A549 (cell line): ENCODE results near the gene RNF34. TPM values are rescaled to one million over a fixed set of nuclear protein-coding genes. Genes with fewer than 3 reads are reported as not detected.
A peak's percentile ranks its signal among the peaks of the same experiment; 100 is the strongest.
"Not testable (repeated sequence)": the region's sequence is repeated elsewhere in the genome, so short reads cannot be mapped to it uniquely, and the experiment has no call there.

Source experiments
- ATAC-seq, 2 experiments: fragments of 200-7000 bp in 1 of 2; fragments of >200 bp in 1 of 2; cut with Nextera tagmentation in 1 of 2; cut with Tn5 transposase in 1 of 2; 3 replicates each; pipeline versions ENCODE4 v1.8.0 to v1.9.1; 2018 to 2020; ENCODE audit warnings: mild to moderate bottlenecking in 1 of 2, moderate library complexity in 1 of 2
- CTCF ChIA-PET: fragments of 300-600 bp; sonication (Branson Sonifier 250); formaldehyde crosslinking; extraction: SDS; loops from one replicate; lab custom pipeline; 2021; ENCODE audit warnings: antibody characterized with exemption, inconsistent platforms; lab: Yijun Ruan, JAX
- POLR2A ChIA-PET: fragments of 350-600 bp; formaldehyde crosslinking; extraction: SDS; loops from one replicate; lab custom pipeline; 2021; ENCODE audit warnings: antibody characterized with exemption, inconsistent platforms; lab: Yijun Ruan, JAX
- DNase-seq, 2 experiments: peaks; one replicate each; pipeline versions ENCODE4 v3.0.0 to v3.0.0-alpha.2; 2011 to 2016; ENCODE audit warnings: low read depth in 1 of 2, low spot score in 1 of 2
- FAIRE-seq: peaks from 2 replicates; lab custom pipeline; 2011; peaks lifted over from hg19 to GRCh38; lab: Jason Lieb, UNC
- H3K27ac ChIP-seq, 2 experiments: fragments of >200 bp; sonication (Bioruptor Twin); formaldehyde crosslinking; 3 replicates each; pipeline ENCODE4 v1.5.1; 2016 to 2017
- H3K4me1 ChIP-seq: fragments of >200 bp; sonication (Bioruptor Twin); formaldehyde crosslinking; 3 replicates; pipeline ENCODE4 v1.6.1; 2016
- H3K4me2 ChIP-seq: fragments of >200 bp; sonication (Bioruptor Twin); formaldehyde crosslinking; 3 replicates; pipeline ENCODE4 v1.6.1; 2016
- H3K4me3 ChIP-seq: fragments of >200 bp; sonication (Bioruptor Twin); formaldehyde crosslinking; 3 replicates; pipeline ENCODE4 v1.5.1; 2016
- H3K9me3 ChIP-seq: fragments of >200 bp; sonication (Bioruptor Twin); formaldehyde crosslinking; 3 replicates; pipeline ENCODE4 v1.6.1; 2016
- CBX2 ChIP-seq: fragments of 200-600 bp; sonication (generic); IDR thresholded peaks from 2 replicates; pipeline ENCODE4 v1.6.1; 2016; ENCODE audit warnings: low read depth, mild to moderate bottlenecking, borderline replicate concordance
- CTCF ChIP-seq: fragments of >200 bp; sonication (Bioruptor Twin); formaldehyde crosslinking; IDR thresholded peaks from 3 replicates; pipeline ENCODE4 v1.5.1; 2016
- ESRRA ChIP-seq: fragments of 150-350 bp; IDR thresholded peaks from 2 replicates; pipeline ENCODE4 v1.6.1; 2014; ENCODE audit warnings: mild to moderate bottlenecking, low read length, borderline replicate concordance
- HES2 ChIP-seq: fragments of >200 bp; sonication (Bioruptor Twin); formaldehyde crosslinking; IDR thresholded peaks from 2 replicates; pipeline ENCODE4 v1.6.1; 2016
- KDM1A ChIP-seq: fragments of 200-600 bp; sonication (generic); IDR thresholded peaks from 2 replicates; pipeline ENCODE4 v1.6.1; 2016; ENCODE audit warnings: low read depth, mild to moderate bottlenecking
- MAFK ChIP-seq: fragments of 450-650 bp; IDR thresholded peaks from 2 replicates; pipeline ENCODE4 v1.6.1; 2014; ENCODE audit not compliant: partially characterized antibody
- MAX ChIP-seq: IDR thresholded peaks from 2 replicates; pipeline ENCODE4 v1.6.1; 2012
- NFE2L2 ChIP-seq: fragments of 150-350 bp; conservative IDR thresholded peaks from 2 replicates; pipeline ENCODE4 v1.6.1; 2014; ENCODE audit warnings: low read length
- POLR2A ChIP-seq: IDR thresholded peaks from 2 replicates; pipeline ENCODE4 v1.6.1; 2012; ENCODE audit warnings: mild to moderate bottlenecking, low read length
- RAD21 ChIP-seq, 2 experiments: fragments of >200 bp in 1 of 2; sonication (Bioruptor Twin) in 1 of 2; formaldehyde crosslinking in 1 of 2; IDR thresholded peaks in 1 of 2; conservative IDR thresholded peaks in 1 of 2; 2 replicates in 1 of 2; 3 replicates in 1 of 2; pipeline ENCODE4 v1.6.1; 2012 to 2018; ENCODE audit warnings: inconsistent platforms in 1 of 2
- RARB ChIP-seq: fragments of 250-450 bp; sonication (Bioruptor Pico); IDR thresholded peaks from 2 replicates; pipeline ENCODE4 v1.8.0; 2021; ENCODE audit warnings: mild to moderate bottlenecking, moderate library complexity
- REST ChIP-seq: fragments of 200-600 bp; sonication (generic); IDR thresholded peaks from 2 replicates; pipeline ENCODE4 v1.6.1; 2016; ENCODE audit warnings: antibody characterized with exemption, mild to moderate bottlenecking, moderate library complexity
- WGBS: methylation state at CpG from one replicate; pipeline ENCODE4 v1.1.6; 2017; ENCODE audit errors: missing lambda C conversion rate; 5-methylcytosine and 5-hydroxymethylcytosine counted together
- polyA plus RNA-seq, 4 experiments: library from polyadenylated mRNA; depleted of rRNA in 3 of 4; stranded (reverse); fragments of >200 nt; fragmentation: RNase III in 1 of 4; extraction: RNeasy Plus Mini Kit Qiagen cat#74134 plus additional on column Dnase treatment in 1 of 4; gene quantifications; 2 replicates in 3 of 4; 3 replicates in 1 of 4; pipeline ENCODE4 v1.2.3, GENCODE V29; 2011 to 2017

Gene RNF34
- polyA plus RNA-seq, 2 of the 4 experiments (the other 2 are of a cell fraction), result 44.5 to 59.4 TPM

GRCh38 chr12:121379945-121380344 lies 20.0 kb upstream of the RNF34 start:
- no peak for FAIRE-seq
- ChIA-PET CTCF (no interaction called here), POLR2A (no interaction called here)
- H3K27ac ChIP-seq, result no peak overlapping the region
- H3K4me1 ChIP-seq, result peaks cover 11% of the 10 kb centered on the region
- DNase-seq, result no peak
- no peak overlapping the region for H3K4me2 ChIP-seq
- H3K4me3 ChIP-seq, result no peak overlapping the region
- no peak for ATAC-seq
- 86% methylated on average over 10 of the region's 10 CpGs for WGBS
- H3K9me3 ChIP-seq, result no peaks in the 10 kb centered on the region
- TF ChIP-seq ESRRA (no peak), REST (no peak), POLR2A (no peak)

GRCh38 chr12:121383601-121384021 lies 16.3 kb upstream of the RNF34 start:
- POLR2A ChIA-PET, result interaction anchor here (0.6 kb wide), 1 partner anchor 31 kb away, joined by 3 read pairs; the partner anchor contains the start of gene ANAPC5
- CTCF ChIA-PET, result interaction anchor here (0.5 to 2.0 kb wide), 10 partner anchors 10 to 1192 kb away, joined by 3 to 6 read pairs (median 4); no protein-coding TSS in a partner anchor

GRCh38 chr12:121384891-121385290 lies 15.0 kb upstream of the RNF34 start:
- DNase-seq, POLR2A ChIA-PET, ATAC-seq, H3K4me1 ChIP-seq, H3K9me3 ChIP-seq, FAIRE-seq, H3K4me3 ChIP-seq, H3K4me2 ChIP-seq, H3K27ac ChIP-seq: not testable (repeated sequence)
- 66% methylated on average over 6 of the region's 6 CpGs for WGBS
- CTCF ChIA-PET, result interaction anchor here (1.4 to 2.0 kb wide), 2 partner anchors 12 to 21 kb away, joined by 4 to 6 read pairs; no protein-coding TSS in a partner anchor

More at GRCh38 chr12:121383601-121384021, 16.3 kb upstream of the RNF34 start:
- WGBS, result 82% methylated on average over 9 of the region's 9 CpGs
- FAIRE-seq, result no peak
- ATAC-seq, result no peak
- no peaks in the 10 kb centered on the region for H3K9me3 ChIP-seq
- H3K4me3 ChIP-seq, result no peak overlapping the region
- DNase-seq, result no peak
- TF ChIP-seq KDM1A, result 0 out of 2 replicates have a peak, but pooled peaks have one; percentile 14
- peak; percentile 26; the same call in 1 of the 3 replicates for TF ChIP-seq CTCF
- no peak for TF ChIP-seq RARB (CRISPR knock-in tag)
- TF ChIP-seq RAD21 (conservative IDR thresholded peaks at IDR 0.05 in 1 of 2, IDR thresholded peaks at IDR 0.05 in 1 of 2), result peak in 1 of 2 experiments; percentile 29; a peak in 1 of 5 replicates
- no peak for TF ChIP-seq HES2
- H3K4me2 ChIP-seq, result no peak overlapping the region
- peaks cover 5% of the 10 kb centered on the region; the same call in 2 of the 3 replicates for H3K4me1 ChIP-seq
- H3K27ac ChIP-seq, result no peak overlapping the region

GRCh38 chr12:121388421-121388981 lies 11.4 kb upstream of the RNF34 start:
- DNase-seq (peak in 1 of 2 experiments; percentile 32), ATAC-seq (peak; percentile 56 to 62; a peak in 5 of 6 replicates), FAIRE-seq (no peak)
- 0 out of 3 replicates have a peak overlapping the region, but pooled peaks have one; percentile 29 for H3K4me2 ChIP-seq
- TF ChIP-seq MAFK (peak; percentile 47), MAX (no peak), CBX2 (no peak), NFE2L2 (peak; percentile 65)
- no peak overlapping the region for H3K4me3 ChIP-seq
- peak overlapping the region in 1 of 2 experiments; percentile 14; a peak in 1 of 6 replicates for H3K27ac ChIP-seq
- ChIA-PET POLR2A (no interaction called here), CTCF (interaction anchor here (1.2 to 1.6 kb wide), 3 partner anchors 11 to 54 kb away, joined by 3 to 7 read pairs (median 3); no protein-coding TSS in a partner anchor)
- no peaks in the 10 kb centered on the region for H3K9me3 ChIP-seq
- peaks cover 7% of the 10 kb centered on the region; the same call in 2 of the 3 replicates for H3K4me1 ChIP-seq
- WGBS, result 61% methylated on average over 5 of the region's 5 CpGs
